NCI-H1436 (cell line): Measurements from ENCODE around the gene GDI2.
"Not testable (repeated sequence)": the region's sequence is repeated elsewhere in the genome, so short reads cannot be mapped to it uniquely, and the experiment has no call there.

ENCODE experiments used
- DNase-seq: peaks from one replicate; lab custom pipeline; 2025; lab: John Stamatoyannopoulos, UW

Gene GDI2

DNA sequence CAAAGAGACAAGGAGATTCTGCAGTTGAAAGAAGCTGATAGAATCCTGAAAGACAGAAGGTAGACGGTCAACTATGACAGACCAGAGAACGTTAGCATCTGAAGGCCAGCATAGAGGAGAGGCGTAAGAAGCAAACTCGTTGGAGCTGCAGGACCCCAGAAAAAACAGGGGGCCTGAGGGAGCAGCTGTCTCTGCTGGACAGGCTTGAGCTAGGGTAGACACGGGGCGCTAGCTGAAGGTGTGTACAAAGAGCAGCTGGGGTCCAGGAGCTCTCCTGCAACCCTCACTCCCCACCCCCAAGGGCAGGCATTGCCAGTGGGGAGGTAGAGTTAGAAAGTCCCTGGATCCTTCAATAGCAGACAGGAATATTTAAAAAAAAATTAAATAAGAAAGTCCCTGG lies 14.6 kb upstream of the GDI2 start:
- DNase-seq: no peak

DNA sequence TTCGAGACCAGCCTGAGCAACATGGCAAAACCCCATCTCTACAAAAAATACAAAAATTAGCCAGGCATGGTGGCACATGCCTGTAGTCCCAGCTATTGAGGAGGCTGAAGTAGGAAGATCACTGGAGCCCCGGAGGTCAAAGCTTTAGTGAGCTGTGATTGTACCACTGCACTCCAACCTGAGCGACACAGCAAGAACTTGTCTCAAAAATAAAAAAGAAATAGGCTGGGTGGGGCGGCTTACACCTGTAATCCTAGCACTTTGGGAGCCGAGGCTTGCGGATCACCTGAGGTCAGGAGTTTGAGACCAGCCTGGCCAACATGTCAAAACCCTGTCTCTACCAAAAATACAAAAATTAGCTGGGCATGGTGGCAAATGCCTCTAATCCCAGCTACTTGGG lies 13.3 kb upstream of the GDI2 start:
- not testable (repeated sequence) for DNase-seq

DNA sequence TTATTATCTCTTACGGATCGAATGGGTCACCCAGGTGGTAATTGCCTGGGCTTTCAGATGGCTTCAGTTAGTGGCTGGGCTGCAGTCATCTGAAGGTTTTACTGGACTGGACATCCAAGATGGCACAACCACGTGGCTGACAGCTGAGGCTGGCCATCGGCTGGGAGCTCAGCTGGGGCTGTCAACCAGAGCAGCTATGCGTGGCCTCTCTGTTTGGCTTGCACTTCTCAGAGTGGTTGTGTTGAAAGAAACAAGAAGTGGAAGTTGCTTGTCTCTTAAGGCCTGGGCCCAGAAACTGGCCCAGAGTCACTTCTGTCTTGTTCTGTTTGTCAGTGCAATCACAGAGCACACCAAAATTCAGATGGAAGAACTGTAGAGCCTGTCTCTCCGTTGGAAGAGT lies 5.7 kb upstream of the GDI2 start:
- DNase-seq: no peak

DNA sequence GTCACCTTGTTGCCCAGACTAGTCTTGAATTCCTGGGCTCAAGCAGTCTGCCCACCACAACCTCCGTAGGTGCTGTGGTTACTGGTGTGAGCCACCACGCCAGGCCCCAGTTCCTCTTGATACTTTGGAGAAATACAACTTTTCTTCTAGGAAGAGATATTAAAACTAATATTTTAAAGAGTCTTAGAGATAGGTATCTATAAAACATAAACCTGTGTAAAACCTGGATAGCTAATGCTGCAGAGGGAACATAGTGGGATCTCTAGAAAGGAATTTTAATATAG lies 4.8 kb upstream of the GDI2 start:
- DNase-seq: no peak

DNA sequence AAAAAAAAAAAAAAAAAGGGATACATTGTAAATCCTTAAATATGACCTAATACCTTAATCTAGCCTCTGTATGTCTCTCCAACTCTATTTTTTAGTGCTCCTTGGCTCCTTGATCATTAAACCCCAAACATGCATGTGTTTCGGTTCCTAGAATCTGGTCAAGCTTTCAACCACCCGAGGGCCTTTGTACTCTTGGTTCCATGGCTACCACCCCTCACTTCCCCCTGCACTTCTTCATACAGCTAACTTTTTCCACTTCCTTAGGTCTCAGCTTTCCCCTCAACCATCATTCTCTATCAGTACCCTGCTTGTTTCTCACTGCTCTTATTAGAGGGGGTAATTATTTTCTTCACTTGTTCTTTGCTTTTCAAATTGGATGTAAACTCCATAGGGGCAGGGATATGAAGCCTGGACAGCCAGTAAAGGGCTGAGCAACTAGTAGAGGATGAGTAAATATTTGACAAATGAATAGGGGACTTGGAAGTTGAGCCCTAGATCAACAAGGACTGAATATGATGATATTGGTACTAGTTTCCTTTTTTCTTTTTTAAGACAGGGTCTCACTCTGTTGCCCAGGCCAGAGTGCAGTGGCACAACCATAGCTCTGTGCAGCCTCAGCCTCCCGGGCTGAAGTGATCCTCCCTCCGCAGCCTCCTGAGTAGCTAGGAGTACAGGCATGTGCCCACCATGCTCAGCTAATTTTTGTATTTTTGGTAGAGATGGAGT lies 4.3 kb upstream of the GDI2 start:
- no peak for DNase-seq

DNA sequence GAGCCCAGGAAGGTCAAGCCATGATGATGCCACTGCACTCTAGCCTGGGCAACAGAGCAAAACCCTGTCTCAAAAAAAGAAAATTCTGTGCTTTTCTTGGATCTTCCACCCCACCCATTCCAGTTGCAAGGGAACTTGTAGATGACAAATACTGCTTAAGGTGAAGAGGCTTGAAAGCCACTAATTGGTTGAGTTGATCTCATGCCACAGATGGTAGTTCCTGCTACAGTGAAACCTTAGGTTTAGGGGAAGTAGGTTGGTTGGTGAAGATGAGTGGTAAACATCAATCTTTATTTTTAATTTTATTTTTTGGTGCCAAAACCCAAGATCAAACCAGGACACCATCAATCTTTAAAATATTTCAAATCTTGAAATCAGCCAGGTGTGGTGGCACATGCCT lies 2.9 kb upstream of the GDI2 start:
- DNase-seq: no peak

DNA sequence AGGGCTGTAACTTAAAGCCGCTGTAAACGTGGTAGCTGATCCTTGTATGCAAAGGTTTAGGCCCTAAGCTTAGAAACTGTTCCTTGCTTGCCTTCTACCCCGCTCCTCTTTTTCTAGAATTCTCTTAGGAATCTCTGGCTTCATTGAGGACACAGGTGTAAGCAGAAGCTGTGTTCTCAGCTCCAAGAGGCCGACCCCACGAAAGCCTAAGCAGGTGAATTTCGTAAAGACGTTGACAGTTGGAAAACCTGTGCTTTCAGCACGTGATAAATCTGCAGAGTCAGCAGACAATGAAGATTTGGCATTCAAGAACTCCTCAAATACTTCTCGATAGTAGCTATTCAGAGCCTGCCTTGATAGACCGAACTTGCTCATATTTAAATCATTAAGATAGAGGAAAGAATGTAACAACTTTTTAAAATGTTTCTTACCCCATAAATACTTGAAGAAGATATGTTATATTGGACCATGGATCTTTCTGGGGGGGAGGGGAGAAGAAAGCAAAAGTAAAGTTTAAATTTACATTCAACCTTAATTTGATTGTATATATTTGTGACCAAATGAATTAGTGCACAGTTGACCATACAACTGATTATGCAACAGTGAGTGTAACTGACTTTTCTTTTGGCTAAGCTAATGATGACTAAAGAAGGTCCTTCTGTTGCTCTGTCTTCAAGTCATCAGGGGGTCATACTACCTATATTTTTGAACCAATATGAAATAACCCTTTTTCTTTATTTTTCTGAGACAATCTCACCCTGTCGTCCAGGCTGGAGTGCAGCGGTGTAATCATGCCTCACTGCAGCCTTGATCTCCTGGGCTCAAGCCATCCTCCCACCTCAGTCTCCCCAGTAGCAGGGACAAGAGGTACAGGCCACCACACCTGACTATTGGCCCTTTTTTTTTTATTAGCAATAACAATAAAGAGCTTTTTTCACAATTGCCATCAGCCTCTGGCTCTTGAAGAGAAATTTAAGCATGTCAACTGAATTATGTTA lies 1.2 kb upstream of the GDI2 start:
- DNase-seq: no peak

DNA sequence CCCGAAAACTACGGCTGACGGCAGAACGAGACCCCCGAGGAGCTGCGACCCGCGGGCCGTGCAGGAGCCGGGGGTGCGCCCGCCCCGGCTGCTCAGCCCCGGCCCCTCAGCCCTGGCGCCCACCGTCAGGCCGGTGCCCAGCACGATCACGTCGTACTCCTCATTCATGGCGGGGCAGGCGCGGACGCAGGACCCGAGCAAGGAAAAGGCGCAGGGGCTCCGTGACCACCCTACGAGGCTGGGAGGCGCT lies 218 bp downstream of the GDI2 start:
- DNase-seq: no peak

DNA sequence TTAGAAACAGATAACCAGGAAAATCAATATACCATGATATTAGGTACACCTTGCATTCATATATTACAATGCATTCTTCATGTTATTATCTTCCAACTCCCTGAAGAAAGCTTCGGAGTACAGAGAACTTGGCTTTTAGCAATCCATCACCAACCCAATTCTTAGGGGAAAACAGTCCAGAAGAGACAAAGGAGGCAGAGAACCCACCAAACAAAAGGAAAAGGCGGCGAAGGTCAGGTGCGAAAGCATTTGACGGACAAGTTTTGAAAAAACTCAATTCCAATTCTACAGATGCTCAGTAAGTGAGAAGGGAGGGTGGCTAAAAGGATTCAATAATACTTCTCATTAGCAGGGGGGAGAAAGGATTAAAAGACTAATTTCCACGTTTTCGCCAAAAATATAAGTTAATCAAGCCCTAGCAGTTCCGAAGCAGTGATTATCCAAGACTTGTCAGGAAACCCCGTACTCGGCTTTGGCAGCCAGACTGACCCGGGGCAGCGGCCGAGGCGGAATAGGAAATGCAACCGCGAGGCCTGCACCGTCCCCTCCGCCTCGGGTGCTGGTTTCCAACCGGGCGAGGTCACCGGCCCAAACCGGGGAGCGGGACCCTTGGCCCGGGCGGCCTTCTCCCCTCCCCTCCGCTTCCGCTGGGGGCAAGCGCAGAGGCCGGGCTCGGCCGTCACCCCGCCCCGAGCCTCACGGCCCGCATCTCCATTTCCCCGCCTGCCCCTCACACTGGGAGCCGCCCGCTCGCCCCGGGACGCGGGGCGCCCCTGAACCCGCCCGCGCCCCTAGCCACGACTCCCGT lies 747 bp downstream of the GDI2 start:
- no peak for DNase-seq

DNA sequence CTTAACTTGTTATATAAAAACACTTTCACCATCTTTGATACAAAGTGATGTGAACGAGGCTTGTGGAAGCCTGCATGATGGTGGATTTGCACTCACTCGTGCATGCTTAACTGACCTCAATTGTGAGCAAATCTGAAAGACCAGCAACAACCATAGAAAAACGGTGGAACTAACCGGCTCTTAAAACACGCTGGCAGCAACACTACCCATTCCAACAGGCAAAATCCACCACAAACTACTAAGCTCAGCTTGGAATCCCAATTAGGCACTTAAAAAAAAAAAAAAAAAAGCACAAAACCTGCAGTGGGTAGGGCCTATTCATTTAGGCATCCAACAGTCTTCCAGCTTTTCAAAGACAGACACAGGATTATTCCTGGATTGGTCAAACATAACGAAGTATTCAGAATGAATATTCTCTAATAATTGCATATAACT lies 1.8 kb downstream of the GDI2 start:
- DNase-seq: no peak

DNA sequence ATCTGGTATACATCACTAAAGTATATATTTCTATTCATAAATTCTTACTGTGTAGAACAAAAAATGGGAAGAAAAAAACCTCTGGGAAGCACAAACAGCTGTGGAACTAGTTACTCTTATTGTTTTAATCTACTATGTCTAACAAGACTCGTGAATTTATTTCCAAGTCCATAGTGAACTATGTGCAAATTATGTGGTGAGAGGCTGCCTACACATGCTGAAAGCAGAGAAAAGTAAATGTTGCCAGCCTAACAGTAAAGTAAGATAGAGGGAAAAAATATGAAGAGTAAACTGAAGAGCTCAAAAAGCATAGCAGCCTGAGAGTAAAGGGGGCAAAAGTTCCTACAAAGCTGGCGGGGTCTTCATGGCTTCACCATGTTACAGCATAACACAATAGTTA lies 3.0 kb downstream of the GDI2 start:
- DNase-seq: no peak

DNA sequence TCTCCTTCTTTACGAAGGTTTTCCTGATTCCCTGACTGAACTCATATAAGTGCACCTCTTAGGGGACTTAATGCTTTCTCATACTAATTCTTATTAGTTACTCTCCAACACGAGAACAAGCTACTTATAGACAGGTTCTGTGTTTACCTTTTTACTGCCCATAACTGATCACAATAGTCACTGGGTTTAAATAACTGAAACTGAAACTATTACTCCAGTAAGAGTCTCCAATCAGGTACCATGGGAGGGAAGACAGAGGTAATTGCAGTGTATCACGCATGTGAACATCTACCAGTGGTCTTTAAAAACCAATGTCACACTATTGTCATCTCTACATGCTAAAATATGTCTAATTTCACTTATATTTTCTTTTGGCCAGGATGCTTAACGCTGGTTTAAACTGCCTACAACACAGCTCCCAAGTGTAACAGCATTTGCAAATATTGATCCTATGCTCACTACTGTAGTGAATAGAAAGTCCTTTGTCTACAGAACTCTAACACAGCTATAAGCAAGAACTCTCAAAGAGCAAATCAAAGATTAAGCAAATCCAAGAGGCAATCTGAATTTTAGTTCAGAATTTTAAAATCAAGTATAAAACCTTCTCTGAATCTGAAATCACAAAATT lies 3.6 kb downstream of the GDI2 start:
- no peak for DNase-seq

DNA sequence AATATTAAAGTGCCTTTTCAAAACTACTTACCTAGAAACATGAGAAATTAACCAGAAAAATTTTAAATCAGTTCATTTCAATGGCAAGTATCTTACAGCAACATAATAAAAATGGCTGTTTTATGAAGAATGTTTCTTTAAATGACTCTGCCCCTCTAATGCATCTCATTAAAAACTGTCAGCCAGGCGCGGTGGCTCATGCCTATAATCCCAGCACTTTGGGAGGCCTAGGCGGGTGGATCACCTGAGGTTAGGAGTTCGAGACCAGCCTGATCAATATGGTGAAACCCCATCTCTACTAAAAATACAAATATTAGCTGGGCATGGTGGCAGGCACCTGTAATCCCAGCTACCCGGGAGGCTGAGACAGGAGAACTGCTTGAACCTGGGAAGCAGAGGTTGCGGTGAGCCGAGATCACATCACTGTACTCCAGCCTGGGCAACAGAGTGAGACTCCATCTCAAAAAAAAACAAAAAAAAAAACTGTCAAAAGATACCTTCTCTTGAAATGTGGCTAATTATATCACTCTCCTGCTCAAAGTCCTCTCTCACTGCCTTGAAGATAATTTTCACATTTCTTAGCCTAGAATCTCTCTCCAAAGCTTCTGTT lies 4.3 kb downstream of the GDI2 start:
- not testable (repeated sequence) for DNase-seq

DNA sequence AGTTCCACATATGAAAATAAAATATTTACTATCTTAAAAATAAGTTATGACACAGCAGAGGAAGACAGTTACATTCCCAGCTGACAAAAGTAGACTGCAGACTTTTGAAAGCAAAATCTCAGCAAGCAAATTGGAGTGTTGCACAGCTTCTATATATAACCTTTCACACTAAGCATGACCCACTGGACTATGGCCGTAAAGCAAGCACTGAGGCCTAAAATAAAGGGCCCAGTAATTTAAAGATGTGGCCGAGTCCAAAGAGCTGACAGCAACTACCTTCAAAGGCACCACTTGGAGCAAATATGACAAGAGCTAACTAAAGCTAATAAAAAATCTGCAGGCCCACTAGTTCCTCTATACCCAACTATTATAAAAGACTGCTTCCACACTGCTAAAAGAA lies 6.5 kb downstream of the GDI2 start:
- DNase-seq: no peak

DNA sequence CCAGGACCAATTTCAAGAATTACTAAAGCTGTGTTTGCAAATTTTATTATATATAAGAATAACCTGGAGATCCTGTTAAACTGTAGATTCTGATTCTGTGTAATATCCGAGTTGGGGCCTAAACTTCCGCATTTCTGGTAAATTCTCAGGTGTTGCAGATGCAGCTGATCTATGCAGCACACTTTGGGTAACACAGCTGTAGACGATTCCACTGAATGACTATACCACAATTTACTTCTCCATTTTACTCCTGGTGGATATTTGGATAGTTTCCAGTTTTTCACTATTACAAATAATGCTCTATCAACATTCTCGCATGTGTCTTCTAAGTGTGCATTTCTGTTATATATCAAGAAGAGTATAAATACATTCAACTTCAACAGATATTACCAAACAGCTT lies 7.5 kb downstream of the GDI2 start:
- DNase-seq: no peak

DNA sequence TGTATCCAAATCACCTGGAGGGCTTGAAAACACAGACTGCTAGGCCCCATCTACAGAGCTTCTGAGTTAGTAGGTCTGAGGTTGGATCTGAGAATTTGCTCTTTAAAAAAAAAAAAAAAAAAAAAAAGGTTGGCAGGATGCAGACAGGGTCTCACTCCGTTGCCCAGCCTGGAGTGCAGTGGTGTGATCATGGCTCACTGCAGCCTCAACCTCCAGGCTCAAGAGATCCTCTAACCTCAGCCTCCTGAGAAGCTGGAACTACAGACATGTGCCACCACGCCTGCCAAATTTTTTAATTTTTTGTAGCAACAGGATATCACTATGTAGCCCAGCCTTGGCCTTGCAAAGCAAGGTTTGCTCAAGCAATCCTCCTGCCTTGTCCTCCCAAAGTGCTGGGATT lies 8.0 kb downstream of the GDI2 start:
- no peak for DNase-seq

DNA sequence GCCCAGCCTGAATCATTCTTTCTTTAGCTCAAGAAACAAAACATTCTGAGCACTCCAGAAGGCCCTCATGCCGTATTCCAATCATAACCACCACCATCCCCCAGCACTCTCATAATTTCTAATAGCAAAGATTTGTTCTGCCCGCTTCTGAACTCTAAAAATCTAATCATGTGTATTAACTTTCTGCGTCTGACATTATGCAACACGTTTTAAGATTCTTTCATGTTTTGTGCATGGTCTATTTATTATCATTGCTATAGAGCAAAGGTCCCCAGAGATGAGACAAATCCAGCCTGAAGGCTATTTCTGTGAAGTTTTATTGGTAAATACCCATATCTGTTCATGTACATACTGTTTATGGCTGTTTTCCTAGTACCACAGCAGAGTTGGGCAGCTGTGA lies 8.8 kb downstream of the GDI2 start:
- no peak for DNase-seq

DNA sequence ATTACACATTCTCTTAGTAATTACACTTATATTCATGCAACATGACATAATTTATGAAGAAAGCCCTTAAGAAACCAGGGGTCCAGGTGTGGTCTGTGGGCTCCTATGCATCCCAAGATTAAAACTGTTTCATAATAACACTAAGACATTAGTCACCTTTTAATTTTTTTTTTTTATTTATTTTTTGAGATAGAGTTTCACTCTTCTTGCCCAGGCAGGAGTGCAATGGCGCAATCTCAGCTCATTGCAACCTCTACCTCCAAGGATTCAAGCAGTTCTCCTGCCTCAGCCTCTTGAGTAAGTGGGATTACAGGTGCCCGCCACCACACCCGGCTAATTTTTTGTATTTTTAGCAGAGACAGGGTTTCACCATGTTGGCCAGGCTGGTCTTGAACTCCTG lies 12.5 kb downstream of the GDI2 start:
- no peak for DNase-seq

DNA sequence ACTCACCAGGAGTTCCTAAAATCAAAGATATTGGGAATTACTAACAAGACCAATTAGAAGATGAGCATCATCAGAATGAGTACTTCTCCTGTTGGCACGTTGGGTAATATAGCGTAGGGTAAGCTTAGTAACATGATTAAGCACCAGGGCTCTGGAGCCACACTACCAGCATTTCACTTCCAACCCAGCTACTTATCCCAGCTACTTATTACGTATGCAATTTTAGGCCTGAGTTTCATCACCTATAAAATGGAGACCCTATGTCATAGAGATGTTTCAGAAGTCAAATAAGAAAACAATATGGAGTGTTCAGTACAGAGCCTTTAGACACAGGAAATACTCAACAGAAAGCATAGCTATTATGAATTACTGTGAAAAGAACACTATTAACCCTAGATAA lies 19.0 kb downstream of the GDI2 start:
- DNase-seq: no peak

DNA sequence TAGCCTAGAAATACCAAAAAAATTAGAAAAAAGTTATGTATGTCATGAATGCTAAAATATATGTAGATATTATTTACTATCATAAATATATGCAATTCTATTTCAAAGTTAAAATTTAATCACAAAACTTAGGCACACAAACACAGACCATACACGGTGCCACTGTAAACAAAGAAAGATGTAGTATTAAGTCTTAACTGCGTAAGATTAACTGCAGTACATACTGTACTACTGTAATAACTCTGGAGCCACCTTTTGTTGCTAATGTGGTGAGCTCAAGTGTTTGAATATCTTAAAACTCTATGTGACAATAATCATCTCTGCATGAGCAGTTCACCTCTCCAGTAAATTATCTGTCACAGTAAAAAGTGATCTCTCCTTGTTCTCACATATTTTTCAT lies 23.6 kb downstream of the GDI2 start:
- DNase-seq: no peak

DNA sequence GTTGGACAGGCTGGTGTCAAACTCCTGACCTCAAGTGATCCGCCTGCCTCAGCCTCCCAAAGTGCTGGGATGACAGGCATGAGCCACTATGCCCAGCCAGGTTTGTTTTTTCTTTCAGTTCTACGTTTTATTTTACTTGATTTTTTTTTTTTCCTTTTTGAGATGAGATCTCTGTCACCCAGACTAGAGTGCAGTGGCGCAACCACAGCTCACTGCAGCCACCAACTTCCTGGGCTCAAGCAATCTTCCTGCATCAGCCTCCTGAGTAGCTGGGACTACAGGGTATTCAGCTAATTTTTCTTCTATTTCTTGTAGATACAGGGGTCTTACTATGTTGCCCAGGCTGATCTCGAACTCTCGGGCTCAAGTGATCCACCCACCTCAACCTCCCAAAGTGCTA lies 24.3 kb downstream of the GDI2 start:
- no peak for DNase-seq

DNA sequence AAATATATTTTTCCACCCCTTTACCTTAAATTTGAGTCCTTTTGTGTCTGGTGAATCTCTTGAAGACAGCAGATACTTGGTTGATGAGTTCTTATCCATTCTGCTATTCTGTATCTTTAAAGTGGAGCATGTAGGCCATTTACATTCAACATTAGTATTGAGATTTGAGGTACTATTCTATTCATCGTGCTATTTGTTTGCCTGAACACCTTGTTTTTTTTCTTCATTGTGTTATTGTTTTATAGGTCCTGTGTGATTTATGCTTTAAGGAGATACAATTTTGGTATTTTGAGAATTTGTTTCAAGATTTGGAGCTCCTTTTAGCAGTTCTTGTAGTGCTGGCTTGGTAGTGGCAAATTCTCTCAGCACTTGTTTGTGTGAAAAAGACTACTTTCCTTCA lies 29.9 kb downstream of the GDI2 start:
- no peak for DNase-seq
